Peyer's patch (tissue), 4 donors: Measurements from ENCODE around the gene DIS3.

Experiments
- CTCF ChIP-seq, 6 experiments: fragments of 450-650 bp in 4 of 6; fragments of 200-600 bp in 2 of 6; sonication (generic) in 1 of 6; IDR thresholded peaks; one replicate each; pipeline ENCODE4 v1.5.1; 2017 to 2019; ENCODE audit warnings: antibody characterized with exemption in 6 of 6, mild to moderate bottlenecking in 3 of 6, moderate library complexity in 1 of 6
- POLR2A ChIP-seq, 2 donors: fragments of 450-650 bp; IDR thresholded peaks; one replicate each; pipeline ENCODE4 v1.5.1; 2017; ENCODE audit warnings: antibody characterized with exemption in 2 of 2, mild to moderate bottlenecking in 2 of 2, moderate library complexity in 2 of 2

GRCh38 chr13:72740015-72740414 lies 41.7 kb downstream of the DIS3 start:
- TF ChIP-seq CTCF (IDR thresholded peaks at IDR 0.05) (no peak), POLR2A (IDR thresholded peaks at IDR 0.05) (no peak)
